ENCODE data around the gene MAPK1IP1L.

GRCh38 chr14:55097881-55098560 is 46.6 kb downstream of the MAPK1IP1L start:
- TF ChIP-seq, protein P1, sequence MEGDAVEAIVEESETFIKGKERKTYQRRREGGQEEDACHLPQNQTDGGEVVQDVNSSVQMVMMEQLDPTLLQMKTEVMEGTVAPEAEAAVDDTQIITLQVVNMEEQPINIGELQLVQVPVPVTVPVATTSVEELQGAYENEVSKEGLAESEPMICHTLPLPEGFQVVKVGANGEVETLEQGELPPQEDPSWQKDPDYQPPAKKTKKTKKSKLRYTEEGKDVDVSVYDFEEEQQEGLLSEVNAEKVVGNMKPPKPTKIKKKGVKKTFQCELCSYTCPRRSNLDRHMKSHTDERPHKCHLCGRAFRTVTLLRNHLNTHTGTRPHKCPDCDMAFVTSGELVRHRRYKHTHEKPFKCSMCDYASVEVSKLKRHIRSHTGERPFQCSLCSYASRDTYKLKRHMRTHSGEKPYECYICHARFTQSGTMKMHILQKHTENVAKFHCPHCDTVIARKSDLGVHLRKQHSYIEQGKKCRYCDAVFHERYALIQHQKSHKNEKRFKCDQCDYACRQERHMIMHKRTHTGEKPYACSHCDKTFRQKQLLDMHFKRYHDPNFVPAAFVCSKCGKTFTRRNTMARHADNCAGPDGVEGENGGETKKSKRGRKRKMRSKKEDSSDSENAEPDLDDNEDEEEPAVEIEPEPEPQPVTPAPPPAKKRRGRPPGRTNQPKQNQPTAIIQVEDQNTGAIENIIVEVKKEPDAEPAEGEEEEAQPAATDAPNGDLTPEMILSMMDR (conservative IDR thresholded peaks at IDR 0.05; ENCODE audit: low read depth, low read length) = no peak
- no peak for TF ChIP-seq NFE2L2 (IDR thresholded peaks at IDR 0.05; ENCODE audit: low read depth, low read length)
- no peak for TF ChIP-seq POLR2A (IDR thresholded peaks at IDR 0.05; ENCODE audit: low read depth, low read length)
- no peak for TF ChIP-seq BHLHE40 (IDR thresholded peaks at IDR 0.05; ENCODE audit: low read depth, low read length)
- TF ChIP-seq RAD21 (IDR thresholded peaks at IDR 0.05; ENCODE audit: low read length) = no peak
- TF ChIP-seq CEBPB (IDR thresholded peaks at IDR 0.05; ENCODE audit: low read depth, low read length) = no peak
- TF ChIP-seq RFX5 (IDR thresholded peaks at IDR 0.05; ENCODE audit: low read depth, low read length) = no peak
- no peak for TF ChIP-seq RCOR1 (IDR thresholded peaks at IDR 0.05; ENCODE audit: insufficient replicate concordance, low read length)
- TF ChIP-seq USF2 (IDR thresholded peaks at IDR 0.05; ENCODE audit: low read depth, low read length) = no peak
- TF ChIP-seq SMC3 (IDR thresholded peaks at IDR 0.05; ENCODE audit: low read depth, low read length) = no peak
- TF ChIP-seq MAFK (IDR thresholded peaks at IDR 0.05; ENCODE audit: low read depth, low read length) = no peak
- TF ChIP-seq, protein P2, sequence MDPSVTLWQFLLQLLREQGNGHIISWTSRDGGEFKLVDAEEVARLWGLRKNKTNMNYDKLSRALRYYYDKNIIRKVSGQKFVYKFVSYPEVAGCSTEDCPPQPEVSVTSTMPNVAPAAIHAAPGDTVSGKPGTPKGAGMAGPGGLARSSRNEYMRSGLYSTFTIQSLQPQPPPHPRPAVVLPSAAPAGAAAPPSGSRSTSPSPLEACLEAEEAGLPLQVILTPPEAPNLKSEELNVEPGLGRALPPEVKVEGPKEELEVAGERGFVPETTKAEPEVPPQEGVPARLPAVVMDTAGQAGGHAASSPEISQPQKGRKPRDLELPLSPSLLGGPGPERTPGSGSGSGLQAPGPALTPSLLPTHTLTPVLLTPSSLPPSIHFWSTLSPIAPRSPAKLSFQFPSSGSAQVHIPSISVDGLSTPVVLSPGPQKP (IDR thresholded peaks at IDR 0.05; ENCODE audit: borderline replicate concordance, low read depth, low read length) = no peak
- no peak for TF ChIP-seq FOS (IDR thresholded peaks at IDR 0.05; ENCODE audit: low read depth, low read length)
- TF ChIP-seq MAZ (IDR thresholded peaks at IDR 0.05; ENCODE audit: borderline replicate concordance, low read depth, low read length) = no peak

Data from IMR-90 (cell line).